ENCODE measurements around the gene DNAH9. TPM values are rescaled to one million over a fixed set of nuclear protein-coding genes. Genes with fewer than 3 reads are reported as not detected.

DNAH9 gene
- polyA plus RNA-seq, 1 donor (not counting 4 experiments of a cell fraction or from before 2014, with no cell fraction given) = 0.42 TPM

DNA sequence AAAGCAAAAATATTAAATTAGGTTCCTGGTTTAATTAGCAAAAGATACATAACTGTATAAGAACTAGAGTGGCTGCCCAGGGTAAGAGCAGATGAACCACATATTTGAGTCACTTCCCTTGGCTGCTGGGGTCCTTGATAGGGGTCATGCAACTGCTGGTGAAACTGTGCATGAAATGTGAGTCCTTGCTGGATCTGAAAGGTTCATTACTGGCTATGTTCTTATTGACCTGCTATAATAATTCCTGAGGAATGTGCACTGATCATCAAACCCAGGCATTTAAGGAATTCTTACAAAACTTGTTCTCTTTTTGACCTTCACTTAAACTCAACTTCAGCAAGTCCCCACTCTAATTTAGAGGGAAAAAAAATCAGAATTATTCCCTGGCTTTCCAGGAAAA is 215.6 kb downstream of the DNAH9 start:
- Histone ChIP-seq H3K9me1 (ENCODE audit: control insufficient read depth, extremely low read depth, insufficient read depth, low read length) (no peaks in the 10 kb centered on the region), H3K4me1 (ENCODE audit: control insufficient read depth, extremely low read depth, insufficient read depth, low read length) (no peaks in the 10 kb centered on the region), H3K4me2 (ENCODE audit: control insufficient read depth, extremely low read depth, insufficient read depth, low read depth, low read length) (no peak overlapping the region), H3K79me2 (ENCODE audit: control insufficient read depth, insufficient read depth, low read length) (no peaks in the 10 kb centered on the region), H3K27me3 (ENCODE audit: control insufficient read depth, extremely low read depth, insufficient read depth, low read length) (no peaks in the 10 kb centered on the region), H3K36me3 (ENCODE audit: control insufficient read depth in 2 of 2, extremely low read depth in 1 of 2, insufficient read depth in 2 of 2, low read length in 2 of 2) (no peaks in the 10 kb centered on the region), H4K20me1 (ENCODE audit: control insufficient read depth, extremely low read depth, insufficient read depth, low read length) (no peaks in the 10 kb centered on the region), H3K27ac (ENCODE audit: control insufficient read depth, insufficient read depth, low read length) (no peak overlapping the region), H3K9ac (ENCODE audit: control insufficient read depth, extremely low read depth, insufficient read depth, low read length) (no peak overlapping the region), H3K9me3 (ENCODE audit: control insufficient read depth, low read depth, low read length) (no peaks in the 10 kb centered on the region), H3K4me3 (ENCODE audit: control insufficient read depth in 2 of 3, extremely low read depth in 1 of 3, insufficient read depth in 2 of 3, low read depth in 1 of 3, low read length in 3 of 3) (no peak overlapping the region), H2AFZ (ENCODE audit: control insufficient read depth, low read length) (no peak overlapping the region)
- dilution Hi-C loops (cut with MboI; ENCODE audit: extremely low pct_ligation_motif_present, low sequenced_read_pairs) = no loop called here
- TF ChIP-seq, protein P1, sequence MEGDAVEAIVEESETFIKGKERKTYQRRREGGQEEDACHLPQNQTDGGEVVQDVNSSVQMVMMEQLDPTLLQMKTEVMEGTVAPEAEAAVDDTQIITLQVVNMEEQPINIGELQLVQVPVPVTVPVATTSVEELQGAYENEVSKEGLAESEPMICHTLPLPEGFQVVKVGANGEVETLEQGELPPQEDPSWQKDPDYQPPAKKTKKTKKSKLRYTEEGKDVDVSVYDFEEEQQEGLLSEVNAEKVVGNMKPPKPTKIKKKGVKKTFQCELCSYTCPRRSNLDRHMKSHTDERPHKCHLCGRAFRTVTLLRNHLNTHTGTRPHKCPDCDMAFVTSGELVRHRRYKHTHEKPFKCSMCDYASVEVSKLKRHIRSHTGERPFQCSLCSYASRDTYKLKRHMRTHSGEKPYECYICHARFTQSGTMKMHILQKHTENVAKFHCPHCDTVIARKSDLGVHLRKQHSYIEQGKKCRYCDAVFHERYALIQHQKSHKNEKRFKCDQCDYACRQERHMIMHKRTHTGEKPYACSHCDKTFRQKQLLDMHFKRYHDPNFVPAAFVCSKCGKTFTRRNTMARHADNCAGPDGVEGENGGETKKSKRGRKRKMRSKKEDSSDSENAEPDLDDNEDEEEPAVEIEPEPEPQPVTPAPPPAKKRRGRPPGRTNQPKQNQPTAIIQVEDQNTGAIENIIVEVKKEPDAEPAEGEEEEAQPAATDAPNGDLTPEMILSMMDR (optimal IDR thresholded peaks at IDR 0.05 in 1 of 3, IDR thresholded peaks at IDR 0.05 in 1 of 3, conservative IDR thresholded peaks at IDR 0.05 in 1 of 3; ENCODE audit: extremely low read depth in 1 of 3, insufficient read depth in 2 of 3, low read length in 3 of 3) = no peak
- TF ChIP-seq EZH2 (IDR thresholded peaks at IDR 0.05; ENCODE audit: low read length) = no peak
- DNase-seq (ENCODE audit: low read depth, low spot score) (no peak), FAIRE-seq (no peak)

DNA sequence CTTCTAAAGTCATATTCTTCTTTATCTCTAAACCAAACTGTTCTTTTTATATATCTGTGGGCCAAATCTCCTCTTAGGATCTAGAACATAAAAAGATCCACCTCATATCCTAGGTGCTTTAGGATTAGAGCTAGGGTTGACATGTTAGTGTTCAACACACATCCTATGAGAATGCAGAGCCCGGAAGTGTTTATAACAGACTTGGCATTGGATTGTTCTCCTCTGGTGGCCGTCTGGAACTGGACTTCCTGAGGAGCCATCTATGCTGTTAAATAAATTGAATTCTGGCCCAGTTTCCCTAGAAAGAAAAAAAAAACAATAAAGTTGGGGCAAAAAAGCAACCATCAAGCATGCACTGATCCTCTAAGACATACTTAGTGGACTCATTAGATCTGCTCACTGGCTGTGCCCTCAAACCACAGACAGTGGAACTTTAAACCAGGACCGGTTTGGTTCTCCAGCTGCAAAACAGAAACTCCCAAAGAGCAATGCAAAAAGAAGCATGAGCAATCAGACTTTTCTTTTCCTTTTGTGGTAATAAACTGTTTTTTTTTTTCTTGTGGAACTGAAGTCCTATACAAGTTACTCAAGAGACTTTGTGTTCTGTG is 216.5 kb downstream of the DNAH9 start:
- Histone ChIP-seq H2AFZ (ENCODE audit: control insufficient read depth, low read length) (no peak overlapping the region), H3K4me2 (ENCODE audit: control insufficient read depth, extremely low read depth, insufficient read depth, low read depth, low read length) (no peak overlapping the region), H3K9ac (ENCODE audit: control insufficient read depth, extremely low read depth, insufficient read depth, low read length) (no peak overlapping the region), H4K20me1 (ENCODE audit: control insufficient read depth, extremely low read depth, insufficient read depth, low read length) (no peaks in the 10 kb centered on the region), H3K79me2 (ENCODE audit: control insufficient read depth, insufficient read depth, low read length) (no peaks in the 10 kb centered on the region), H3K9me1 (ENCODE audit: control insufficient read depth, extremely low read depth, insufficient read depth, low read length) (no peaks in the 10 kb centered on the region), H3K36me3 (ENCODE audit: control insufficient read depth in 2 of 2, extremely low read depth in 1 of 2, insufficient read depth in 2 of 2, low read length in 2 of 2) (no peaks in the 10 kb centered on the region), H3K4me1 (ENCODE audit: control insufficient read depth, extremely low read depth, insufficient read depth, low read length) (no peaks in the 10 kb centered on the region), H3K27me3 (ENCODE audit: control insufficient read depth, extremely low read depth, insufficient read depth, low read length) (no peaks in the 10 kb centered on the region), H3K27ac (ENCODE audit: control insufficient read depth, insufficient read depth, low read length) (no peak overlapping the region), H3K4me3 (ENCODE audit: control insufficient read depth in 2 of 3, extremely low read depth in 1 of 3, insufficient read depth in 2 of 3, low read depth in 1 of 3, low read length in 3 of 3) (no peak overlapping the region), H3K9me3 (ENCODE audit: control insufficient read depth, low read depth, low read length) (no peaks in the 10 kb centered on the region)
- no peak for FAIRE-seq
- dilution Hi-C loops (cut with MboI; ENCODE audit: extremely low pct_ligation_motif_present, low sequenced_read_pairs) = no loop called here
- TF ChIP-seq EZH2 (IDR thresholded peaks at IDR 0.05; ENCODE audit: low read length) = no peak
- TF ChIP-seq, protein P1 (optimal IDR thresholded peaks at IDR 0.05 in 1 of 3, IDR thresholded peaks at IDR 0.05 in 1 of 3, conservative IDR thresholded peaks at IDR 0.05 in 1 of 3; ENCODE audit: extremely low read depth in 1 of 3, insufficient read depth in 2 of 3, low read length in 3 of 3) = no peak
- no peak for DNase-seq (ENCODE audit: low read depth, low spot score)
